GM12872 (cell line): ENCODE data around the gene RCCD1.

ENCODE experiments used
- TF ChIP-seq, protein P1 (sequence below): IDR thresholded peaks from 3 replicates; pipeline ENCODE4 v1.5.1; 2011; ENCODE audit warnings: low read depth, mild to moderate bottlenecking, low read length, moderate library complexity; ENCODE audit not compliant: insufficient read depth

RCCD1 gene

DNA sequence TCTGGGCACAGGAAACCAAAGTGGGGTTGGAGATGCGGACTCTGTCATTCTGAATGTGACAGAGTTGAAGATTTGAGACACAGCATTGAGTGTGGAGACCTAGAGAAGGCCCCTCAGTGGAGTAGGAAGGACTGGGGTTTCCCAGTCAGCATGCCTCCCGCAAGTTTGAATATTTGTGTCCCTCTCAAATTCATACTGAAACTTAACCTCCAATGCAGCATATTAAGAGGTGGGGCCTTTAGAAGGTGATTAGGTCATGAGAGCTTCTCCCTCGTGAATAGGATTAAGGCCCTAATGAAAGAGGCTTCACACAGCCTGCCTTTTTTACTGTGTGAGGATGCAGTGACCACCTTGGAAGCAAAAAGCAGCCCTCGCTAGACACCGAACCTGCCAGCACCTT, 30.3 kb upstream of the RCCD1 start:
- TF ChIP-seq, protein P1, sequence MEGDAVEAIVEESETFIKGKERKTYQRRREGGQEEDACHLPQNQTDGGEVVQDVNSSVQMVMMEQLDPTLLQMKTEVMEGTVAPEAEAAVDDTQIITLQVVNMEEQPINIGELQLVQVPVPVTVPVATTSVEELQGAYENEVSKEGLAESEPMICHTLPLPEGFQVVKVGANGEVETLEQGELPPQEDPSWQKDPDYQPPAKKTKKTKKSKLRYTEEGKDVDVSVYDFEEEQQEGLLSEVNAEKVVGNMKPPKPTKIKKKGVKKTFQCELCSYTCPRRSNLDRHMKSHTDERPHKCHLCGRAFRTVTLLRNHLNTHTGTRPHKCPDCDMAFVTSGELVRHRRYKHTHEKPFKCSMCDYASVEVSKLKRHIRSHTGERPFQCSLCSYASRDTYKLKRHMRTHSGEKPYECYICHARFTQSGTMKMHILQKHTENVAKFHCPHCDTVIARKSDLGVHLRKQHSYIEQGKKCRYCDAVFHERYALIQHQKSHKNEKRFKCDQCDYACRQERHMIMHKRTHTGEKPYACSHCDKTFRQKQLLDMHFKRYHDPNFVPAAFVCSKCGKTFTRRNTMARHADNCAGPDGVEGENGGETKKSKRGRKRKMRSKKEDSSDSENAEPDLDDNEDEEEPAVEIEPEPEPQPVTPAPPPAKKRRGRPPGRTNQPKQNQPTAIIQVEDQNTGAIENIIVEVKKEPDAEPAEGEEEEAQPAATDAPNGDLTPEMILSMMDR: no peak

DNA sequence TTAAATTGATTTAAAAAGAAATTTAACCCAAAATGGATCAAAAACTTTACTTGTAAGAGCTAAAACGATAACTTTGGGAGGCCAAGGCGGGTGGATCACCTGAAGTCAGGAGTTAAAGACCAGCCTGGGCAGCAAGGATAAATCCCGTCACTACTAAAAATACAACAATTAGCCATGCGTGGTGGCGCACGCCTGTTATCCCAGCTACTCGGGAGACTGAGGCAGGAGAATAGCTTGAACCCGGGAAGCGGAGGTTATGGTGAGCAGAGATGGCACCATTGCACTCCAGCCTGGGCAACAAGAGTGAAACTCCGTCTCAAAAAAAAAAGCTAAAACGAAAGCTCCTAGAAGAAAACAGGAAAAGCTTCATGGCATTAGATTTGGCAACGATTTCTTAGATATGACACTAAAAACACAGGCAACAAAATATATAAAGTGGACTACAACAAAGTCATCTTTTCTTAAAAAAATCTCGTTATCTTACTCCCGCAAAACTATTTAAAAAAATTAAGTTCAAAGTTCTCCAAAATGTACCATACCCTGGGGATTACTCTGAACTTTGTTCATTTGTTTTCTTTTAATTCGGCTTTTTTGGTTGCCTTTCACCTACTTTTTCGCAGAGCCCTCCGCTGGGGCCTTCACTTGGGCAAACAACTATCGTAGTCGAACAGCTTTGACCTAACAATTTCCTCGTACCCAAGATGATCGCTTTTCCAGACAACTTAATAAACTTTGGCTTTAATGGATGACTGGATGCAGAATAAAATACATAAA, 25.3 kb upstream of the RCCD1 start:
- TF ChIP-seq, protein P1: no peak

DNA sequence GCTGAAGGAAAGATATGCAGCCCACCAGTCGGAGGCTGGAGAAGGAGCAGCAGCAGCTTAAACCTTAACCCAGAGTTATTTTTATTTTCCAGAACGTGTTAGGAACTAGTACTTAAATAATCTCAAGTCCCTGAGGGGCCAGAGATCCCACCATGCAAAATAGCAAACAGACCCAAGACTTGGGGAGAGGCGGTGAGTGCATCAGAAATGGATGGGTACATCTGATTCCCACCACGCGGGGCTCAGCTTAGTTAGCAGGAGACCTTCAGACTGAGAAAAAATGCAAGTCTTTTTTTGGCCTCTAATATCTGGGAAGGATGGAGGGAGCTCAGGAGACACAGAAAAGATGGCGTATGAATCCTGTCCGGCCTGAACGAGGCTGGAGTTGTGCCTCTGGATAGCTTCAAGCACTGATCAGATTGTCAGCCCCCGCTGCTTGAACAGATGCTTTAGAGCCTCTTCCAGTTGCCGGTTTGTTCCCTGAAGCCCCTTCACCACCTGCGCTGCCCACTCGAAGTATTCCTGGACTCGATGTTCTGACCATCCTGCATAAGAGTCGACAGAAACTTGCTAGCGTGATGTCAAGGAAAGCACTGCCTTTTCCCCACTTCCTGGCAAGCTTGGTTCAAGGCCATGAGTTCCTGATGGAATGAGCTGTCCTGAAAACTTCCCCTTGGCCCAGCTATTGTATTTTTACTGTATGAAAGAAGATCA, 23.7 kb upstream of the RCCD1 start:
- TF ChIP-seq, protein P1: no peak

DNA sequence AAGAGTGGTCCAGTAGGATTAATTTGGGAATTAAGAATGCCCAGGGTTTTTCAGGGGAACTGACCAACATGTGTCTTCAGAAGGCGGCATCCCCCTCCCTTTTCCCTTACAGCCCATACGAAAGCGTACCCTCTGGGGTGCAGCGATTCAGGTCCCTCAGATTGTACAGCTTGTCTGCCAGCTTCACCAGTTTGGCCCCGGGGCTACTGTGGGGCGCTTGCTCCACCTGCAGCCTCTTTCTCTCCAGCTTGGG, 23.2 kb upstream of the RCCD1 start:
- TF ChIP-seq, protein P1: no peak

DNA sequence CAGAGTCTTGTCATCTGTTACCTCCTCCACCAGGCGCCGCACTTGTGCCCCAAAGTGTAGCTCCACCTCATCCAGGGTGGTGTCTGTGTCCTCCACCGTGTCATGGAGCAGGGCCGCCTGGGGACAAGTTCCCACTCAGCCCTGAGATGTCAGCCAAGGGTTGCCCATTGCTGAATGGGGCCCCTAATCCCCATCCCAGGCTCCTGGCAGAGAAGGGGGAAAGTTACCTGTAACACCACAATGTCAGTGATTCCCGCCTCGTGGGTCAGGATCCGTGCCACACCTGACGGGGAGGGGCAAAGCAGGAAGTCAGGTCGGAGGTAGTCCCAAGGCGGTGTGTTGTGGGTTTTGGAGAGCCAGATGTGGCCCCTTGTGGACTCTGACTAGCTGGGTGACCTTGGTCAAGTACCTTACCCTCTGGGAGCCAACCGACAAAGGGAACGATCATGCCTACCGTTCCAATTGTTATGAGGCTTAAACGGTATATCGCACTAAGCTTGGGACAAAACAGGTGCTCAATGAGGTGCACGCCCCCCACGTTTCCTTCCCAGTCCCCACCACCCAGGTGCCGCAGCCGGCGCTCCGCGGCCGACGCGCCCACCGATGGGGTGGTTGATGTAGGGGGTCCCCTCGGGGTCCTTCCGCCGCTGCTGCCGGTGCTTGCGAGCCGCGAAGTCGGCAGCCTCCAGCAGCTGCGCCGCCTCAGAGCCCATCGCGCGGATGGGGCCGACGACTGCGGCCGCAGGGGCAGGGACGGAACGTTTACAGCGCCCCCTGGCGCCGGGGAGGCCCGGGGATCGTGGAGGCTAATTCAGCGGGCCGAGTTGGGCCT, 22.6 kb upstream of the RCCD1 start, which contains the start of gene HDDC3:
Gene HDDC3, minus strand, starts transcription at position 722 of the 832 bp plus-strand sequence. Its CDS starts 9 bp downstream, at position 713.
- TF ChIP-seq, protein P1: peak; percentile 93

GRCh38 chr15:90932660-90932991, 22.1 kb upstream of the RCCD1 start:
- TF ChIP-seq, protein P1: no peak

GRCh38 chr15:90933301-90933700, 21.4 kb upstream of the RCCD1 start:
- TF ChIP-seq, protein P1: no peak
